Liver (tissue), 9 donors: ENCODE measurements around the gene GM2A. TPM values are rescaled to one million over a fixed set of nuclear protein-coding genes. Genes with fewer than 3 reads are reported as not detected.

Experiments
- DNase-seq: peaks from one replicate; pipeline ENCODE4 v3.0.0-alpha.2; 2017; ENCODE audit warnings: low spot score
- H3K27ac ChIP-seq, 2 donors: one replicate each; pipeline ENCODE4 v1.7.0; 2013; ENCODE audit warnings: inconsistent platforms in 2 of 2, low read length in 2 of 2, control low read depth in 1 of 2, low read depth in 1 of 2, mild to moderate bottlenecking in 1 of 2
- H3K27me3 ChIP-seq, 4 donors: one replicate each; pipeline versions ENCODE4 v1.6.1 to v1.7.0; 2013; ENCODE audit warnings: low read length in 3 of 4, inconsistent platforms in 1 of 4, mild to moderate bottlenecking in 1 of 4, moderate library complexity in 1 of 4; ENCODE audit not compliant: control insufficient read depth in 4 of 4, insufficient read depth in 4 of 4
- H3K36me3 ChIP-seq, 4 donors: one replicate each; pipeline versions ENCODE4 v1.6.1 to v1.7.0; 2013; ENCODE audit warnings: low read length in 3 of 4, mild to moderate bottlenecking in 3 of 4, low read depth in 1 of 4, moderate library complexity in 1 of 4; ENCODE audit not compliant: control insufficient read depth in 4 of 4, insufficient read depth in 3 of 4
- H3K4me1 ChIP-seq, 4 donors: one replicate each; pipeline versions ENCODE4 v1.6.1 to v1.7.0; 2013; ENCODE audit warnings: low read length in 3 of 4, mild to moderate bottlenecking in 3 of 4, moderate library complexity in 1 of 4; ENCODE audit not compliant: control insufficient read depth in 4 of 4, insufficient read depth in 4 of 4
- H3K4me3 ChIP-seq, 3 donors: one replicate each; pipeline versions ENCODE4 v1.6.1 to v1.7.0; 2013; ENCODE audit warnings: low read length in 3 of 3, control low read depth in 1 of 3, low read depth in 1 of 3, mild to moderate bottlenecking in 1 of 3
- H3K9ac ChIP-seq, 2 donors: one replicate each; pipeline ENCODE4 v1.7.0; 2013; ENCODE audit warnings: low read length in 2 of 2, mild to moderate bottlenecking in 2 of 2, moderate library complexity in 2 of 2, control low read depth in 1 of 2, low read depth in 1 of 2
- H3K9me3 ChIP-seq, 4 donors: one replicate each; pipeline versions ENCODE4 v1.6.1 to v1.7.0; 2013; ENCODE audit warnings: low read length in 3 of 4; ENCODE audit not compliant: control insufficient read depth in 4 of 4
- CTCF ChIP-seq: fragments of 150-350 bp; IDR thresholded peaks from 2 replicates; pipeline ENCODE4 v1.5.1; 2017; ENCODE audit warnings: improper control_type of control experiment, low read depth, low read length; ENCODE audit not compliant: missing input control
- EGR1 ChIP-seq, 2 donors: IDR thresholded peaks; 2 replicates each; pipeline ENCODE4 v1.6.1; 2016 to 2018; ENCODE audit warnings: antibody characterized with exemption in 2 of 2, low read depth in 2 of 2
- GABPA ChIP-seq, 2 donors: IDR thresholded peaks in 1 of 2; conservative IDR thresholded peaks in 1 of 2; 2 replicates each; pipeline ENCODE4 v1.6.1; 2016; ENCODE audit warnings: antibody characterized with exemption in 2 of 2, mild to moderate bottlenecking in 1 of 2, moderate library complexity in 1 of 2
- HNF4A ChIP-seq, 2 donors: conservative IDR thresholded peaks; 2 replicates each; pipeline ENCODE4 v1.6.1; 2016; ENCODE audit warnings: antibody characterized with exemption in 2 of 2, mild to moderate bottlenecking in 2 of 2
- HNF4G ChIP-seq: IDR thresholded peaks from 2 replicates; pipeline ENCODE4 v1.6.1; 2016; ENCODE audit warnings: antibody characterized with exemption
- JUND ChIP-seq, 2 donors: IDR thresholded peaks; 2 replicates each; pipeline ENCODE4 v1.6.1; 2016; ENCODE audit warnings: antibody characterized with exemption in 2 of 2
- MAX ChIP-seq: IDR thresholded peaks from 2 replicates; pipeline ENCODE4 v1.6.1; 2016; ENCODE audit warnings: antibody characterized with exemption
- RXRA ChIP-seq, 2 donors: IDR thresholded peaks; 2 replicates each; pipeline ENCODE4 v1.6.1; 2017 to 2018; ENCODE audit warnings: antibody characterized with exemption in 2 of 2, mild to moderate bottlenecking in 1 of 2
- TAF1 ChIP-seq: conservative IDR thresholded peaks from 2 replicates; pipeline ENCODE4 v1.6.1; 2016; ENCODE audit warnings: antibody characterized with exemption, mild to moderate bottlenecking
- YY1 ChIP-seq: IDR thresholded peaks from 2 replicates; pipeline ENCODE4 v1.6.1; 2016; ENCODE audit warnings: antibody characterized with exemption, mild to moderate bottlenecking
- ZBTB33 ChIP-seq: IDR thresholded peaks from 2 replicates; pipeline ENCODE4 v1.6.1; 2016; ENCODE audit warnings: antibody characterized with exemption
- WGBS: extraction: QIAGEN DNeasy Blood & Tissue Kit; methylation state at CpG from one replicate; pipeline ENCODE4 v1.1.7; 2013; 5-methylcytosine and 5-hydroxymethylcytosine counted together
- polyA plus RNA-seq, 2 donors: library from polyadenylated mRNA; stranded (reverse) in 1 of 2; unstranded in 1 of 2; fragments of 200-250 nt in 1 of 2; fragments of >200 nt in 1 of 2; fragmentation: Nextera tagmentation in 1 of 2; extraction: Ambion mirVana in 1 of 2; gene quantifications; one replicate each; pipeline versions ENCODE4 v1.2.1 to v1.2.3, GENCODE V29; 2013 to 2015
- total RNA-seq, 2 donors: library from RNA; depleted of rRNA; stranded (reverse); fragments of >200 nt; gene quantifications; one replicate each; pipeline ENCODE4 v1.2.3, GENCODE V29; 2014
- TF ChIP-seq, protein P1 (sequence below): IDR thresholded peaks from 2 replicates; pipeline ENCODE4 v1.6.1; 2016; ENCODE audit warnings: antibody characterized with exemption, mild to moderate bottlenecking
- TF ChIP-seq, protein P2 (sequence below): IDR thresholded peaks from 2 replicates; pipeline ENCODE4 v1.6.1; 2016; ENCODE audit warnings: antibody characterized with exemption
- donor health status: healthy.
- donor health status: healthy.
- donor health status: healthy.
- donor health status: healthy.
- donor health status: healthy.

GM2A gene
- total and polyA plus RNA-seq, 4 donors: 4.1 to 14.5 (median 10.6) TPM

DNA sequence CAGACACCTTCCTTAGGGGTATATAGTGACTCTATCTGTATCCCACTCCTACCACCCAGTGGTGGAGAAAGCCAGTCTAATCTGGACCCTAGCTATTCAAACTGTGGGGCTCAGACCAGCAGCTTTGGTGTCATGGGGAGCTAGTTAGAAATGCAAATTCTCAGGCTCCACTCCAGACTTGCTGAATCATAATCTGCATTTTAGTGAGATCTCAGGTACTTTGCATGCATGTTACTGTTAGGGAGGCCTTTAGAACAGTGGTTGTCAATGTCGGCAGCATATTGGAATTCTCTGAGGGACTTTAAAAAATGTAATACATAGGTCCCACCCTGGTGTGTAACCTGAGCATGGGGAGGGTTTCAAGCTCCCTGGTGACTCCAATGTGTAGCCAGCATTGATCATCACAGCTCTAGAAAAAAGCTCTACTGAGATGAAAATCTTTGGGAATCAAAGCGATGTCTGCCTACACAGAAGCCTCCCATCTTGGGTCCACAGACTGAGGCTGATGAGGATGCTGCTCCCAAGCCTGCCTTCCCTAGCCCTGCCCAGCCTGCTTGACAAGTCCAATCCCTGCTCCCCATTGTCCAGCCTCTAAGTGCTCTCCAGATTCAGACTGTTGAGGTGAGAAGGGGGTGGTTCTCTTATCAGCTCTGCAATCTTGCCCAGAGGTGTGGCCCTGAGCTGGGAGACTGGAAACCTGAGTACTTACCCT is 11.9 kb upstream of the GM2A start (continued):
- TF ChIP-seq, protein P1, sequence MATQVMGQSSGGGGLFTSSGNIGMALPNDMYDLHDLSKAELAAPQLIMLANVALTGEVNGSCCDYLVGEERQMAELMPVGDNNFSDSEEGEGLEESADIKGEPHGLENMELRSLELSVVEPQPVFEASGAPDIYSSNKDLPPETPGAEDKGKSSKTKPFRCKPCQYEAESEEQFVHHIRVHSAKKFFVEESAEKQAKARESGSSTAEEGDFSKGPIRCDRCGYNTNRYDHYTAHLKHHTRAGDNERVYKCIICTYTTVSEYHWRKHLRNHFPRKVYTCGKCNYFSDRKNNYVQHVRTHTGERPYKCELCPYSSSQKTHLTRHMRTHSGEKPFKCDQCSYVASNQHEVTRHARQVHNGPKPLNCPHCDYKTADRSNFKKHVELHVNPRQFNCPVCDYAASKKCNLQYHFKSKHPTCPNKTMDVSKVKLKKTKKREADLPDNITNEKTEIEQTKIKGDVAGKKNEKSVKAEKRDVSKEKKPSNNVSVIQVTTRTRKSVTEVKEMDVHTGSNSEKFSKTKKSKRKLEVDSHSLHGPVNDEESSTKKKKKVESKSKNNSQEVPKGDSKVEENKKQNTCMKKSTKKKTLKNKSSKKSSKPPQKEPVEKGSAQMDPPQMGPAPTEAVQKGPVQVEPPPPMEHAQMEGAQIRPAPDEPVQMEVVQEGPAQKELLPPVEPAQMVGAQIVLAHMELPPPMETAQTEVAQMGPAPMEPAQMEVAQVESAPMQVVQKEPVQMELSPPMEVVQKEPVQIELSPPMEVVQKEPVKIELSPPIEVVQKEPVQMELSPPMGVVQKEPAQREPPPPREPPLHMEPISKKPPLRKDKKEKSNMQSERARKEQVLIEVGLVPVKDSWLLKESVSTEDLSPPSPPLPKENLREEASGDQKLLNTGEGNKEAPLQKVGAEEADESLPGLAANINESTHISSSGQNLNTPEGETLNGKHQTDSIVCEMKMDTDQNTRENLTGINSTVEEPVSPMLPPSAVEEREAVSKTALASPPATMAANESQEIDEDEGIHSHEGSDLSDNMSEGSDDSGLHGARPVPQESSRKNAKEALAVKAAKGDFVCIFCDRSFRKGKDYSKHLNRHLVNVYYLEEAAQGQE: no peak
- TF ChIP-seq TAF1 (no peak), GABPA (IDR thresholded peaks at IDR 0.05 in 1 of 2, conservative IDR thresholded peaks at IDR 0.05 in 1 of 2) (no peak), MAX (no peak), HNF4G (no peak), HNF4A (conservative IDR thresholded peaks at IDR 0.05) (no peak)

GRCh38 chr5:151243127-151243526 is 9.9 kb upstream of the GM2A start:
- no peaks in the 10 kb centered on the region for H3K9me3 ChIP-seq
- no peak overlapping the region for H3K9ac ChIP-seq
- TF ChIP-seq, protein P2, sequence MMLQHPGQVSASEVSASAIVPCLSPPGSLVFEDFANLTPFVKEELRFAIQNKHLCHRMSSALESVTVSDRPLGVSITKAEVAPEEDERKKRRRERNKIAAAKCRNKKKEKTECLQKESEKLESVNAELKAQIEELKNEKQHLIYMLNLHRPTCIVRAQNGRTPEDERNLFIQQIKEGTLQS: no peak
- TF ChIP-seq CTCF: no peak
- DNase-seq: no peak
- WGBS: 93% methylated on average over 4 of the region's 4 CpGs
- no peak overlapping the region for H3K27ac ChIP-seq
- H3K4me1 ChIP-seq: no peaks in the 10 kb centered on the region
- no peaks in the 10 kb centered on the region for H3K27me3 ChIP-seq
- H3K36me3 ChIP-seq: no peaks in the 10 kb centered on the region
- H3K4me3 ChIP-seq: no peak overlapping the region

- Histone ChIP-seq H3K4me3 (no peak overlapping the region), H3K9me3 (no peaks in the 10 kb centered on the region), H3K36me3 (no peaks in the 10 kb centered on the region), H3K9ac (no peak overlapping the region), H3K27me3 (no peaks in the 10 kb centered on the region), H3K27ac (no peak overlapping the region), H3K4me1 (no peaks in the 10 kb centered on the region)
- DNase-seq: no peak
- WGBS: 94% methylated on average over 4 of the region's 4 CpGs
- TF ChIP-seq JUND (IDR thresholded peaks at IDR 0.05) (no peak), TAF1 (no peak), ZBTB33 (no peak), RXRA (IDR thresholded peaks at IDR 0.05) (no peak), MAX (no peak), EGR1 (IDR thresholded peaks at IDR 0.05; ENCODE audit: low read depth in 2 of 2) (no peak), YY1 (no peak), HNF4G (no peak)
These were observed 9.4 kb upstream of the GM2A start for GRCh38 chr5:151243564-151243963.
